Measurements from ENCODE around the gene PTPRT. TPM values are rescaled to one million over a fixed set of nuclear protein-coding genes. Genes with fewer than 3 reads are reported as not detected.

The PTPRT gene
- polyA plus RNA-seq, 3 donors = not detected

DNA sequence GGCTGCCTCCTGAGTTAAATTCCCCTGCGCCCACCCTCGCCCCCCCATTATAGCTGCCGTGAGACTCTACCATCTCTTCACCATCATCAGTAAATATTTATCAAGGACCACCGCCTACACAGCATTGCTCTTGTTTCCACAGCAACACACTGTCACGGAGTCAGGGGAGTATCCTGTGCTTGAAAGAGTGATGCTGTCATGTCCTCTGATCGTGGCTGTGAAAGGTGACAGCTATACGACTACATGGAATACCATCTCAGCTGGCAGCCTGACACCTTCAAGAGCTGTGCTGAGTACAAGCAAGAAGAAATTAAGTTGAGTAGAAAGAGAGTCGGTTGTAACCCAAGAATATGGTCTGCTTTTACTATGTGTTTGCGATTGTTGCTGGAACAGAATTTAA is 3.4 kb downstream of the PTPRT start:
- 71% methylated on average over 5 of the region's 9 CpGs for WGBS (ENCODE audit: insufficient coverage)
- Histone ChIP-seq H3K27me3 (ENCODE audit: control insufficient read depth in 2 of 2, insufficient read depth in 2 of 2, low read length in 2 of 2) (peaks cover 12 to 32% of the 10 kb centered on the region in 2 donors), H3K9ac (ENCODE audit: insufficient read depth, low read length, poor library complexity, severe bottlenecking) (no peak overlapping the region)

GRCh38 chr20:43185901-43186300 is 3.8 kb downstream of the PTPRT start:
- WGBS (ENCODE audit: insufficient coverage) = 100% methylated on average over 2 of the region's 4 CpGs
- H3K4me3 Mint-ChIP-seq = no peak overlapping the region

More for the DNA sequence above, 3.4 kb downstream of the PTPRT start:
- no peaks in the 10 kb centered on the region for H3K79me2 ChIP-seq (ENCODE audit: insufficient read depth, low read length)
- Mint-ChIP-seq H3K4me1 (no peaks in the 10 kb centered on the region), H3K4me3 (peak overlapping the region in 1 of 2 donors; percentile 17), H3K27me3 (ENCODE audit: low read depth in 3 of 3) (peaks cover 27 to 40% (median 27%) of the 10 kb centered on the region in 3 donors), H3K36me3 (no peaks in the 10 kb centered on the region), H3K27ac (no peak overlapping the region), H3K9me3 (peaks cover 0 to 8% (median 0%) of the 10 kb centered on the region in 7 donors)
- peaks cover 0 to 7% of the 10 kb centered on the region in 2 donors for H3K9me3 ChIP-seq (replicated peaks in 1 of 2; ENCODE audit: control insufficient read depth in 1 of 2, insufficient read depth in 1 of 2, low read length in 2 of 2)
- intact Hi-C loops (cut with micrococcal nuclease) = loop anchor here (5.0 kb wide), 4 partner anchors 984 to 1454 kb away; no protein-coding TSS in a partner anchor
- H4K20me1 ChIP-seq (ENCODE audit: insufficient read depth, low read length) = no peaks in the 10 kb centered on the region
- DNase-seq = no peak
- no peaks in the 10 kb centered on the region for H3K4me1 ChIP-seq (ENCODE audit: control insufficient read depth in 1 of 2, insufficient read depth in 2 of 2, low read length in 2 of 2)
- TF ChIP-seq, protein P1, sequence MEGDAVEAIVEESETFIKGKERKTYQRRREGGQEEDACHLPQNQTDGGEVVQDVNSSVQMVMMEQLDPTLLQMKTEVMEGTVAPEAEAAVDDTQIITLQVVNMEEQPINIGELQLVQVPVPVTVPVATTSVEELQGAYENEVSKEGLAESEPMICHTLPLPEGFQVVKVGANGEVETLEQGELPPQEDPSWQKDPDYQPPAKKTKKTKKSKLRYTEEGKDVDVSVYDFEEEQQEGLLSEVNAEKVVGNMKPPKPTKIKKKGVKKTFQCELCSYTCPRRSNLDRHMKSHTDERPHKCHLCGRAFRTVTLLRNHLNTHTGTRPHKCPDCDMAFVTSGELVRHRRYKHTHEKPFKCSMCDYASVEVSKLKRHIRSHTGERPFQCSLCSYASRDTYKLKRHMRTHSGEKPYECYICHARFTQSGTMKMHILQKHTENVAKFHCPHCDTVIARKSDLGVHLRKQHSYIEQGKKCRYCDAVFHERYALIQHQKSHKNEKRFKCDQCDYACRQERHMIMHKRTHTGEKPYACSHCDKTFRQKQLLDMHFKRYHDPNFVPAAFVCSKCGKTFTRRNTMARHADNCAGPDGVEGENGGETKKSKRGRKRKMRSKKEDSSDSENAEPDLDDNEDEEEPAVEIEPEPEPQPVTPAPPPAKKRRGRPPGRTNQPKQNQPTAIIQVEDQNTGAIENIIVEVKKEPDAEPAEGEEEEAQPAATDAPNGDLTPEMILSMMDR (IDR thresholded peaks at IDR 0.05) = no peak
- no peak overlapping the region for H2AFZ ChIP-seq (ENCODE audit: insufficient read depth, low read depth, low read length, poor library complexity, severe bottlenecking)
- H3K27ac ChIP-seq (ENCODE audit: low read depth in 1 of 2, low read length in 2 of 2) = no peak overlapping the region
- no peak overlapping the region for H3K4me2 ChIP-seq (replicated peaks; ENCODE audit: extremely low read depth, low read length, poor library complexity, severe bottlenecking)
- no peaks in the 10 kb centered on the region for H3K36me3 ChIP-seq (replicated peaks in 1 of 2; ENCODE audit: control insufficient read depth in 1 of 2, insufficient read depth in 2 of 2, low read length in 2 of 2)
- no peak overlapping the region for H3K4me3 ChIP-seq (replicated peaks in 1 of 3; ENCODE audit: low read depth in 2 of 3, low read length in 3 of 3)

More at GRCh38 chr20:43185901-43186300, 3.8 kb downstream of the PTPRT start:
- Histone ChIP-seq H3K9ac (ENCODE audit: insufficient read depth, low read length, poor library complexity, severe bottlenecking) (no peak overlapping the region), H2AFZ (ENCODE audit: insufficient read depth, low read depth, low read length, poor library complexity, severe bottlenecking) (no peak overlapping the region), H3K27ac (ENCODE audit: low read depth in 1 of 2, low read length in 2 of 2) (no peak overlapping the region), H3K4me1 (ENCODE audit: control insufficient read depth in 1 of 2, insufficient read depth in 2 of 2, low read length in 2 of 2) (no peaks in the 10 kb centered on the region), H3K4me3 (replicated peaks in 1 of 3; ENCODE audit: low read depth in 2 of 3, low read length in 3 of 3) (no peak overlapping the region), H4K20me1 (ENCODE audit: insufficient read depth, low read length) (no peaks in the 10 kb centered on the region), H3K79me2 (ENCODE audit: insufficient read depth, low read length) (no peaks in the 10 kb centered on the region), H3K4me2 (replicated peaks; ENCODE audit: extremely low read depth, low read length, poor library complexity, severe bottlenecking) (no peak overlapping the region), H3K36me3 (replicated peaks in 1 of 2; ENCODE audit: control insufficient read depth in 1 of 2, insufficient read depth in 2 of 2, low read length in 2 of 2) (no peaks in the 10 kb centered on the region), H3K9me3 (replicated peaks in 1 of 2; ENCODE audit: control insufficient read depth in 1 of 2, insufficient read depth in 1 of 2, low read length in 2 of 2) (peaks cover 0 to 7% of the 10 kb centered on the region in 2 donors), H3K27me3 (ENCODE audit: control insufficient read depth in 2 of 2, insufficient read depth in 2 of 2, low read length in 2 of 2) (peaks cover 12 to 28% of the 10 kb centered on the region in 2 donors)
- Mint-ChIP-seq H3K36me3 (no peaks in the 10 kb centered on the region), H3K27me3 (ENCODE audit: low read depth in 3 of 3) (peaks cover 22 to 36% (median 24%) of the 10 kb centered on the region in 3 donors), H3K27ac (no peak overlapping the region), H3K9me3 (peaks cover 0 to 8% (median 0%) of the 10 kb centered on the region in 7 donors), H3K4me1 (no peaks in the 10 kb centered on the region)
- intact Hi-C loops (cut with micrococcal nuclease) = loop anchor here (5.0 kb wide), 4 partner anchors 984 to 1454 kb away; no protein-coding TSS in a partner anchor
- TF ChIP-seq, protein P1 (IDR thresholded peaks at IDR 0.05) = no peak
- no peak for DNase-seq

Data from CD14-positive monocyte (primary cell).